ENCODE data around the gene CCDC141. TPM values are rescaled to one million over a fixed set of nuclear protein-coding genes. Genes with fewer than 3 reads are reported as not detected.

CCDC141 gene
- total RNA-seq, 1 experiment from 2014 or later, result 0.30 TPM

DNA sequence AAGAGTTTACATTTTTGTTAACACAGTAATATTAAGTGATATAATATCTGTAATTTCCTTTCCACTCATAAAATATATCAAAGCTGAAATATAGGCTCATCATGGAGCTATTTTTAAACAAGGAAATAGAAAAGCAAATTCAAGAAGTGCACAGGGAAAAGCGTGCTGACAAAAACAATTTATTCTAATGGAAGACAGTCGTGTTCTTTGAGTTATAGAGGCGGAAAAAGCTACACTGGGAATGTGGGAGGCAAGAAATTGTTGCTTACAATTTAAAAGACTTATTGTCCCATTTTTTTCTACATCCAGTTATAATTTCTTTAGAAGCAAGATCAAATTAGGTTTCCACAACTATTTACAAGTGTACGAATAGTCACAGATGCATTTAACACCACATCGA is 239.5 kb downstream of the CCDC141 start:
- Histone ChIP-seq H3K36me3 (ENCODE audit: control insufficient read depth in 1 of 2, insufficient read depth in 2 of 2, low read length in 2 of 2) (no peaks in the 10 kb centered on the region), H3K27ac (ENCODE audit: low read depth, low read length) (no peak overlapping the region), H3K79me2 (ENCODE audit: insufficient read depth, low read length) (no peaks in the 10 kb centered on the region), H3K9me2 (ENCODE audit: insufficient read depth) (no peaks in the 10 kb centered on the region), H3K27me3 (ENCODE audit: insufficient read depth, low read length) (no peaks in the 10 kb centered on the region), H3K4me2 (ENCODE audit: low read length) (no peak overlapping the region), H4K20me1 (ENCODE audit: insufficient read depth) (no peaks in the 10 kb centered on the region), H2AFZ (ENCODE audit: low read depth, low read length, poor library complexity, severe bottlenecking) (no peak overlapping the region), H3K9me3 (ENCODE audit: control insufficient read depth in 1 of 2, insufficient read depth in 1 of 2, low read depth in 1 of 2, low read length in 2 of 2) (no peaks in the 10 kb centered on the region), H3K9ac (ENCODE audit: low read length) (no peak overlapping the region), H3K4me1 (ENCODE audit: control insufficient read depth in 1 of 2, insufficient read depth in 2 of 2, low read length in 2 of 2) (no peaks in the 10 kb centered on the region), H3K4me3 (replicated peaks in 1 of 2; ENCODE audit: low read depth in 1 of 2, low read length in 2 of 2) (no peak overlapping the region)
- intact Hi-C loops (cut with micrococcal nuclease), result no loop called here
- ChIA-PET RAD21 (ENCODE audit: low non-redundant PET in 1 of 2, low total read pairs in 2 of 2, uncharacterized antibody in 2 of 2, unreplicated experiment in 2 of 2) (no interaction called here), CTCF (interaction anchor here (1.3 kb wide), 1 partner anchor 110 kb away, joined by 3 read pairs; no protein-coding TSS in a partner anchor), POLR2A (no interaction called here)
- DNase-seq (ENCODE audit: low read depth, low spot score) (no peak), ATAC-seq (no peak)
- no peak for TF ChIP-seq REST (IDR thresholded peaks at IDR 0.05; ENCODE audit: low read depth)
- no TSS peak for BruUV-seq (replicated peaks)

- no peaks in the 10 kb centered on the region for H3K36me3 ChIP-seq (ENCODE audit: control insufficient read depth in 1 of 2, insufficient read depth in 2 of 2, low read length in 2 of 2)
- H3K27ac ChIP-seq (ENCODE audit: low read depth, low read length), result no peak within 1 kb of the TSS
- H3K79me2 ChIP-seq (ENCODE audit: insufficient read depth, low read length), result no peaks in the 10 kb centered on the region
- BruUV-seq (replicated peaks), result no TSS peak
- DNase-seq (ENCODE audit: low read depth, low spot score) (no peak), ATAC-seq (no peak)
- no peak within 1 kb of the TSS for H3K4me2 ChIP-seq (ENCODE audit: low read length)
- H3K9ac ChIP-seq (ENCODE audit: low read length), result no peak within 1 kb of the TSS
- no peaks in the 10 kb centered on the region for H3K4me1 ChIP-seq (ENCODE audit: control insufficient read depth in 1 of 2, insufficient read depth in 2 of 2, low read length in 2 of 2)
- ChIA-PET RAD21 (ENCODE audit: low non-redundant PET in 1 of 2, low total read pairs in 2 of 2, uncharacterized antibody in 2 of 2, unreplicated experiment in 2 of 2) (no interaction called here), CTCF (no interaction called here), POLR2A (no interaction called here)
- no peaks in the 10 kb centered on the region for H3K27me3 ChIP-seq (ENCODE audit: insufficient read depth, low read length)
- no peaks in the 10 kb centered on the region for H3K9me3 ChIP-seq (ENCODE audit: control insufficient read depth in 1 of 2, insufficient read depth in 1 of 2, low read depth in 1 of 2, low read length in 2 of 2)
- no peak for TF ChIP-seq YY1 (IDR thresholded peaks at IDR 0.05; ENCODE audit: extremely low read depth, insufficient replicate concordance, low read depth, low read length)
- no peak for TF ChIP-seq CEBPB (IDR thresholded peaks at IDR 0.05; ENCODE audit: low read depth)
- TF ChIP-seq ELF1 (IDR thresholded peaks at IDR 0.05; ENCODE audit: borderline replicate concordance, low read depth), result no peak
- TF ChIP-seq, protein P1, sequence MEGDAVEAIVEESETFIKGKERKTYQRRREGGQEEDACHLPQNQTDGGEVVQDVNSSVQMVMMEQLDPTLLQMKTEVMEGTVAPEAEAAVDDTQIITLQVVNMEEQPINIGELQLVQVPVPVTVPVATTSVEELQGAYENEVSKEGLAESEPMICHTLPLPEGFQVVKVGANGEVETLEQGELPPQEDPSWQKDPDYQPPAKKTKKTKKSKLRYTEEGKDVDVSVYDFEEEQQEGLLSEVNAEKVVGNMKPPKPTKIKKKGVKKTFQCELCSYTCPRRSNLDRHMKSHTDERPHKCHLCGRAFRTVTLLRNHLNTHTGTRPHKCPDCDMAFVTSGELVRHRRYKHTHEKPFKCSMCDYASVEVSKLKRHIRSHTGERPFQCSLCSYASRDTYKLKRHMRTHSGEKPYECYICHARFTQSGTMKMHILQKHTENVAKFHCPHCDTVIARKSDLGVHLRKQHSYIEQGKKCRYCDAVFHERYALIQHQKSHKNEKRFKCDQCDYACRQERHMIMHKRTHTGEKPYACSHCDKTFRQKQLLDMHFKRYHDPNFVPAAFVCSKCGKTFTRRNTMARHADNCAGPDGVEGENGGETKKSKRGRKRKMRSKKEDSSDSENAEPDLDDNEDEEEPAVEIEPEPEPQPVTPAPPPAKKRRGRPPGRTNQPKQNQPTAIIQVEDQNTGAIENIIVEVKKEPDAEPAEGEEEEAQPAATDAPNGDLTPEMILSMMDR (IDR thresholded peaks at IDR 0.05 in 2 of 3, conservative IDR thresholded peaks at IDR 0.05 in 1 of 3; ENCODE audit: borderline replicate concordance in 1 of 3, insufficient read depth in 1 of 3, low read depth in 2 of 3, low read length in 2 of 3), result no peak
- no peak for TF ChIP-seq POLR2A (IDR thresholded peaks at IDR 0.05; ENCODE audit: borderline replicate concordance, extremely low read depth, insufficient read depth, insufficient read length)
- no peak for TF ChIP-seq ZFX (IDR thresholded peaks at IDR 0.05)
- TF ChIP-seq EZH2 (IDR thresholded peaks at IDR 0.05), result no peak
- no peak for TF ChIP-seq TCF7L2 (IDR thresholded peaks at IDR 0.05; ENCODE audit: borderline replicate concordance, extremely low read depth, insufficient read depth, insufficient read length)
- TF ChIP-seq POLR2AphosphoS5 (IDR thresholded peaks at IDR 0.05; ENCODE audit: low read depth, low read length), result no peak
- TF ChIP-seq, protein P2, sequence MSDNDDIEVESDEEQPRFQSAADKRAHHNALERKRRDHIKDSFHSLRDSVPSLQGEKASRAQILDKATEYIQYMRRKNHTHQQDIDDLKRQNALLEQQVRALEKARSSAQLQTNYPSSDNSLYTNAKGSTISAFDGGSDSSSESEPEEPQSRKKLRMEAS (IDR thresholded peaks at IDR 0.05), result no peak
- no peak for TF ChIP-seq SIN3A (IDR thresholded peaks at IDR 0.05; ENCODE audit: low read depth)
- TF ChIP-seq RAD21 (IDR thresholded peaks at IDR 0.05; ENCODE audit: low read depth), result no peak
- no peaks in the 10 kb centered on the region for H4K20me1 ChIP-seq (ENCODE audit: insufficient read depth)
- H3K4me3 ChIP-seq (replicated peaks in 1 of 2; ENCODE audit: low read depth in 1 of 2, low read length in 2 of 2), result no peak within 1 kb of the TSS
- no peaks in the 10 kb centered on the region for H3K9me2 ChIP-seq (ENCODE audit: insufficient read depth)
- intact Hi-C loops (cut with micrococcal nuclease), result no loop called here
- H2AFZ ChIP-seq (ENCODE audit: low read depth, low read length, poor library complexity, severe bottlenecking), result no peak within 1 kb of the TSS
These were observed 242.5 kb downstream of the CCDC141 start, which contains the start of gene TTN for GRCh38 chr2:178807227-178808008. TTN (minus strand) TSS chr2:178807423; CDS start chr2:178804642, 2,781 bp downstream.

All from HCT116 (cell line).